Hematopoietic multipotent progenitor cell treated with erythropoietin and hydrocortisone succinate and interleukin-3 and kit ligand, for 8 days (in vitro differentiated cells): ENCODE data around the gene SLC31A1.
A peak's percentile ranks its signal among the peaks of the same experiment; 100 is the strongest.
"Not testable (repeated sequence)": the region's sequence is repeated elsewhere in the genome, so short reads cannot be mapped to it uniquely, and the experiment has no call there.

ENCODE experiments used
- DNase-seq: peaks from one replicate; pipeline ENCODE4 v3.0.0-alpha.2; 2015

SLC31A1 gene

GRCh38 chr9:113267911-113268566 lies 46.7 kb downstream of the SLC31A1 start:
- DNase-seq = peak; percentile 93

- DNase-seq = peak; percentile 6
These were observed 48.0 kb downstream of the SLC31A1 start for GRCh38 chr9:113269355-113269754.

GRCh38 chr9:113269871-113270270 lies 48.5 kb downstream of the SLC31A1 start:
- peak; percentile 44 for DNase-seq

- DNase-seq = peak; percentile 82
These were observed 53.3 kb downstream of the SLC31A1 start for GRCh38 chr9:113274474-113275156.

- peak; percentile 99 for DNase-seq
These were observed 54.1 kb downstream of the SLC31A1 start, which contains the start of the genes CDC26 and PRPF4 for GRCh38 chr9:113275157-113276131. Gene CDC26 (minus strand): TSS chr9:113275572. CDS start chr9:113272507, 3,065 bp downstream. Gene PRPF4 (plus strand): TSS chr9:113275658. CDS start chr9:113275744, 86 bp downstream.

GRCh38 chr9:113278840-113279239 lies 57.5 kb downstream of the SLC31A1 start:
- DNase-seq = no peak

DNA sequence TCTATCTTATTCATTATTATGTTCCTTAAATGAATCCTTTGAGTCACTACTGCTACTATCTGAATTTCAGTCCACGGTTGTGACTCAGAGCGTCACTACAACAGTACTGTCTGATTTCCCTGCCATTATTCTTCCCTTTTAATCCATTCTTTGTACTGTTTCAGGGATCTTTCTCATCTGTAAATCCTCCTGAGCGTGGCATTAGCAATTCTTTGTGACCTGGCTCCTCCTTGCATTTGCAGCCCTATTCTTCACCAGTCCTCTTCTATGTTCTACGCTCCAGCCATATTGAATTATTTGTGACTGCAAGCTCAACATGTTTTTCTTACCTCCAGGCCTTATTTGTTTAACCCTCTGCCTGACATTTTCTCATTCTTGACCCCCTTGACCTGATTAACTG lies 60.0 kb downstream of the SLC31A1 start:
- no peak for DNase-seq

- no peak for DNase-seq
These were observed 67.7 kb downstream of the SLC31A1 start for GRCh38 chr9:113289091-113289490.

- DNase-seq = no peak
These were observed 68.8 kb downstream of the SLC31A1 start for GRCh38 chr9:113290052-113290607.

DNA sequence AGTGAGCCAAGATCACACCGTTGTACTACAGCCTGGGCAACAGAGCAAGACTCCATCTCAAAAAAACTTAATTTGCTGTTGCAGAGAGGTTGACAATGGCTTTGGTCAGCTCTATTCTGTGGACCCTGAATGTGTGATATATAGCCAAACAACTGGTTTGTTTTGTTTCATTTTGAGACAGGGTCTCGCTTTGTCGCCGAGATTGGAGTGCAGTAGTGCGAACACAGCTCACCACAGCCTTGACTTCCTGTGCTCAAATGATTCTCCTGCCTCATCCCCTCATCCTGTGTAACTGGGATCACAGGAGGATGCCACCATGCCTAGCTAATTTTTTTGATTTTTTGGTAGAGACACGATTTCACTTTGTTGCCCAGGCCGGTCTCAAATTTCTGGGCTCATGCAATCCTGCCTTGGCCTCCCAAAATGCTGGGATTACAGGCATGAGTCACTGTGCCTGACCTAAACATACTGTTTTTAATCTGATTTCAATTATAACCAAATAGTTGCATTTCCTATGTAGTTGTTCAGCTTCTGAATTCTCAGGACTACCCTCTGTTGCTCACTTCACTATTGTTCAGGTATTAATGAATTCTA lies 72.0 kb downstream of the SLC31A1 start:
- no peak for DNase-seq

DNA sequence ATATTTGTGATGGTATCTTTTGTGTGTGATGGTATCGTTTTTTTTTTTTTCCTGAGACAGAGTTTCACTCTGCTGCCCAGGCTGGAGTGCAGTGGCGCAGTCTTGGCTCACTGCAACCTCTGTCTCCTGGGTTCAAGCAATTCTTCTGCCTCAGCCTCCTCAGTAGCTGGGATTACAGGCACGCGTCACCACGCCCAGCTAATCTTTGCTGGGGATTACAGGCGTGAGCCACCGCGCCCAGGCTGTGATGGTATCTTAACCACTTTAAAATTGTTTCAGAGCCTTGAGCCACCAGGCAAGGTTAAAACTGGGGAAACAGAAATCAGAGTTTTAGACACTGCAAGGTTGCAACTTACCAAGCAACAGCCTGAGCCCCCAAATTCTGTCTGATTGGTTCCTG lies 74.9 kb downstream of the SLC31A1 start:
- DNase-seq = not testable (repeated sequence)

DNA sequence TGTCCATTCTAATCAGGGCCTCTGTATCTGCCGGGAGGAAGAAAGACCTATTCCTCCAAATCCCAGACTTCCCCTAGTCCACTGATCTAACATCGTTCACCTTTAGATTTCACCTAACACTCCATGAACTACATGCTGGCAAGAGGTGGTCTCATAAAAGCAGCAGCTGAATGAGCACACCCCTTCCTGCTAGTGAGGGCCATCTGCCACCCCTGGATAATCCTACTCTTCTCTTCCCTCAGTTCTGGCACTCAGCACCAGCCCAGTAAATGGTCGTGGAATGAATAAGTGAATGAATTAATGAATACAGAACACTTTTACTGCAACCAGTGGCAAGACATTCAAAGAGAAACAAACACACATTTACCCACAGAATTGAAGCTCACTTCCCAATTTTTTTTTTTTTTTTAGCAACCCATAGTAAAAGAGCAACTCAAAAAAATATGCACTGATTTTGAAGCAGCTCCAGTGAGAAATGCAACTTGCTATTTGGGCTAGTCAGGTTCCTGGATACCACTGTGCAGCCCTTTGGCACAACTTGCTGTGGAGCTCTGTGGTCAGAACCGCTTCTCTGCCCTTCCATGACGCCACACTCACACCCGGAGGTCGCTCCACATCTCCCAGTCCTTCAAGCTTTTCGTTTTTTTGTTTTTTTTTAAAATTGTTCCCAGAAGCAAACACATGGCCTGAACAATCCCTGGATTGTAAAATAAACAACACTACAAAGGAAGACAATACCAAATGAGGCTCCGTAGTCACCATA lies 75.6 kb downstream of the SLC31A1 start:
- DNase-seq = no peak

- DNase-seq = no peak
These were observed 77.0 kb downstream of the SLC31A1 start for GRCh38 chr9:113298311-113298710.

- DNase-seq = no peak
These were observed 77.8 kb downstream of the SLC31A1 start for GRCh38 chr9:113298924-113299770.

DNA sequence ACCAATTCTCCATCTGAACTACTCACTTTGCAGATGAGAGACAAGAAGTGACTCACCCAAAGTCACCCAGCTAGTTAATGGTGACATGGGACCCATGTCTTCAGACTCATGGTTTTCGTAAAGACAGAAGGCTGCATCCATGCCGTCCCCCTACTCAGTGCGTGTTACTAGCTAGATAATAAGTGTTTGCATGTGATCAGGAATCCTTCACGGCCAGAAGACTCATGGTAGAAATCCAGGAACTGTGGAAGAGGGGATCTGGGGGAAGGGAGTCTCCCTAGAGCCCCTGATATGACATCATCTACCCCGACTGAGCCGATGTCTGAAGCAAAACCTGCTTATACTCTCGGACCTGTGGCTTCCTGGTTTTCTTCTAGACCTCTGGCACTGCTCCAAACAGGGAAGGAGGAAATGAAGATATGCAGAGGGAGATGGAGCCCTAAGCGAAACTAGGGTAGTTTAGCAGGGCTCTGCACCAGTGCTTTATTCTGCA lies 78.5 kb downstream of the SLC31A1 start:
- DNase-seq = peak; percentile 74

DNA sequence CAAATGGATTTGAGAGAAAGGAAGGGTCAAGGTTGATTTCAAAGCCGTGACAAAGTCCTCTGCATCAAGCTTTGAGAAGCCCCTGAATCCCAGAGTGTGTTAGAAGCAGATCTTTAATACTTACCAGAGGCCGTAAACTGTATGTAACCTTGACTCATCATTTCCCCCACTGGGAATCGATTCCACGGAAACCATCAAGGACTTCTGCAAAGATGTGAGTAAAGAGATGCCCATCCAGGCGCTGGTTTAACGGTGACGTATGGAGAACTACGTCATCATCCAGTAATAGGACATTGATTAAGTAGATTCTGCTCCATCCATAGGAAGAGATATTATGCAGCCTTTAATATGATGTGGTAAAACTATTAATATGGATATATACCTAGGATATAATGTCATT lies 80.2 kb downstream of the SLC31A1 start:
- no peak for DNase-seq

DNA sequence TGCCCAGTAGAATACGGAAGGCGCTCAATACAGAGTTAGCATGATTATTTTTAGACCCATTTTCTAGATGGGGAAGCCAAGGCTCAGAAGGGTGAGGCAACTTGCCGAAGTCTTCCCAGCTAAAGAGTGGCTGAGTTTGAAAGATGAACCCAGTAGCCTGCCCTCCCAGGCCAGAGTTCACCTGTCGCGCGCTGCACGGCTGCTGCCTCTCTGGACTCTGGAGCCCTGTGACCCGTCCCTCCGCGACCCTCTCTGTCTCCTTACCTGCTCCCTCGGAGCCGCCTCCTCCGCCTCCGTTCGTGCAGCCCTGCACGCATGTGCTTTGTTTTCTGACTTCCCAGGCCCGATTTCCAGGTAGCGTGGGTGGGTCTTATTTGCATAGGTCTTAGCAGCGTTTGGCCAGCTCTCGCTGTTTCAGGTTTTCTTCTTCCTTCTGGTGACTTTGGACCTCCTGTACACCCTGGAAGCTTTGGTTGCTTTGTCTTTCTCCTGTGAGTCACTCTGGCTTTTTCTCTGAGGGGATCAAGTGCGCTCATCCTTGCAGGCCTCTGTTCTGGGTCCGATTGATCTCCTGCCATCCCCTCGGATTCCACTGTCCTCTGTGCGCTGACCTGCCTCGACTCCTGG lies 81.6 kb downstream of the SLC31A1 start, which contains the start of gene RNF183:
Gene RNF183, minus strand, starts transcription at position 585 of the 627 bp plus-strand sequence. CDS start 5,192 bp downstream, outside the sequence.
- no peak for DNase-seq

- DNase-seq = no peak
These were observed 85.2 kb downstream of the SLC31A1 start for GRCh38 chr9:113306566-113306965.

DNA sequence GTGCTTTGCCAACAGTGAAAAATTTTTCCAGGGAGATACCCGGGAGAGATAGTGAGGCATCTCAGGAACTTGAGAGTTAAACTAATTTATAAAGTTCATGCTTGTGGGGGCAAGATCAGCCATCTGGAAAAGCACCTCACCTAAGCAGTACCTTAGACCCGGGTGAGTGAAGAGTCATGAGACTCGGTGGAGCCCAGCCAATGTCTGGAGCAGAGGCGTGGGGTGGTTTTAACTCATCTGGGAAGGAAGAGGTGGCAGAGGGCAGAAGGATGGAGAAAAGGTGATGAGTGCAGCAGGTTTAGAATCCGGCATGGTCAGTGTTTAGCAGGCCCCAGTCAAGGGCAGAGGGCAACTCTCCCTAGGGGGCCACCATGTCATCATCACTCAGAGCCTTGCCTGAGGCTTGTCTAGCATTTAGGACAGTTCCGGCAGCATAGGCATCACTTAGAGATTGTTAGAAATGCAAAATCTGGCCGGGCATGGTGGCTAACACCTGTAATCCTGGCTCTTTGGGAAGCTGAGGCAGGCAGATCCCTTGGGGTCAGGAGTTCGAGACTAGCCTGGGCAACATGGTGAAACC lies 86.1 kb downstream of the SLC31A1 start:
- no peak for DNase-seq
